ENCODE measurements around the gene KLHDC10. TPM values are rescaled to one million over a fixed set of nuclear protein-coding genes. Genes with fewer than 3 reads are reported as not detected.
"Not testable (repeated sequence)": the region's sequence is repeated elsewhere in the genome, so short reads cannot be mapped to it uniquely, and the experiment has no call there.

KLHDC10 gene
- total and polyA plus RNA-seq, 2 donors (not counting 3 experiments of a cell fraction or from before 2014, with no cell fraction given), result 14.9 to 31.3 TPM

- Histone ChIP-seq H3K9me1 (replicated peaks; ENCODE audit: control insufficient read depth, extremely low read depth, insufficient read depth, low read length) (no peaks in the 10 kb centered on the region), H3K79me2 (ENCODE audit: control insufficient read depth, insufficient read depth, low read length) (no peaks in the 10 kb centered on the region), H3K4me2 (ENCODE audit: insufficient read depth, low read length) (no peak overlapping the region), H2AFZ (ENCODE audit: low read depth, low read length) (no peak overlapping the region), H3K27me3 (ENCODE audit: control insufficient read depth in 2 of 2, insufficient read depth in 2 of 2, low read length in 2 of 2) (no peaks in the 10 kb centered on the region), H4K20me1 (replicated peaks; ENCODE audit: control insufficient read depth, extremely low read depth, insufficient read depth, low read length) (no peaks in the 10 kb centered on the region), H3K36me3 (ENCODE audit: control insufficient read depth in 2 of 2, extremely low read depth in 1 of 2, insufficient read depth in 2 of 2, low read length in 2 of 2) (no peaks in the 10 kb centered on the region), H3K27ac (ENCODE audit: insufficient read depth, low read depth, low read length) (no peak overlapping the region), H3K4me1 (ENCODE audit: control insufficient read depth, extremely low read depth, insufficient read depth, low read length) (no peaks in the 10 kb centered on the region), H3K4me3 (replicated peaks in 1 of 3; ENCODE audit: insufficient read depth in 1 of 3, low read depth in 1 of 3, low read length in 3 of 3) (no peak overlapping the region), H3K9me3 (replicated peaks; ENCODE audit: control insufficient read depth, insufficient read depth, low read length) (no peaks in the 10 kb centered on the region), H3K9ac (replicated peaks; ENCODE audit: extremely low read depth, insufficient read depth, low read length) (no peak overlapping the region)
- intact Hi-C loops (cut with micrococcal nuclease) (no loop called here), dilution Hi-C loops (cut with MboI; ENCODE audit: extremely low pct_ligation_motif_present, low sequenced_read_pairs) (no loop called here)
- ChIA-PET CTCF (interaction anchor here (1.2 to 1.3 kb wide), 2 partner anchors 17 to 41 kb away, joined by 3 read pairs; no protein-coding TSS in a partner anchor), POLR2A (no interaction called here)
- DNase-seq (ENCODE audit: low read depth, low spot score) (no peak), FAIRE-seq (no peak)
- TF ChIP-seq POLR2AphosphoS5 (IDR thresholded peaks at IDR 0.05; ENCODE audit: insufficient read depth, low read depth, low read length), result no peak
- no peak for TF ChIP-seq MYC (IDR thresholded peaks at IDR 0.05; ENCODE audit: low read depth, low read length)
- no peak for TF ChIP-seq JUN (IDR thresholded peaks at IDR 0.05; ENCODE audit: borderline replicate concordance, insufficient read depth, insufficient read length, low read depth)
- no peak for TF ChIP-seq EZH2 (IDR thresholded peaks at IDR 0.05; ENCODE audit: borderline replicate concordance, low read depth, low read length, severe bottlenecking)
- BruUV-seq (replicated peaks), result no TSS peak
These were observed 42.5 kb downstream of the KLHDC10 start for GRCh38 chr7:130112662-130113425.

GRCh38 chr7:130113426-130113805 lies 43.1 kb downstream of the KLHDC10 start:
- H3K9me3 ChIP-seq (replicated peaks; ENCODE audit: control insufficient read depth, insufficient read depth, low read length); H3K4me3 ChIP-seq (replicated peaks in 1 of 3; ENCODE audit: insufficient read depth in 1 of 3, low read depth in 1 of 3, low read length in 3 of 3); H3K27ac ChIP-seq (ENCODE audit: insufficient read depth, low read depth, low read length); H3K79me2 ChIP-seq (ENCODE audit: control insufficient read depth, insufficient read depth, low read length); H3K9ac ChIP-seq (replicated peaks; ENCODE audit: extremely low read depth, insufficient read depth, low read length); H4K20me1 ChIP-seq (replicated peaks; ENCODE audit: control insufficient read depth, extremely low read depth, insufficient read depth, low read length); H3K4me2 ChIP-seq (ENCODE audit: insufficient read depth, low read length); FAIRE-seq; DNase-seq (ENCODE audit: low read depth, low spot score); H3K36me3 ChIP-seq (ENCODE audit: control insufficient read depth in 2 of 2, extremely low read depth in 1 of 2, insufficient read depth in 2 of 2, low read length in 2 of 2); BruUV-seq (replicated peaks); H2AFZ ChIP-seq (ENCODE audit: low read depth, low read length); H3K4me1 ChIP-seq (ENCODE audit: control insufficient read depth, extremely low read depth, insufficient read depth, low read length); dilution Hi-C loops (cut with MboI; ENCODE audit: extremely low pct_ligation_motif_present, low sequenced_read_pairs); CTCF ChIA-PET; H3K27me3 ChIP-seq (ENCODE audit: control insufficient read depth in 2 of 2, insufficient read depth in 2 of 2, low read length in 2 of 2); intact Hi-C loops (cut with micrococcal nuclease); H3K9me1 ChIP-seq (replicated peaks; ENCODE audit: control insufficient read depth, extremely low read depth, insufficient read depth, low read length): not testable (repeated sequence)
- POLR2A ChIA-PET, result interaction anchor here (0.6 kb wide), 1 partner anchor 644 kb away, joined by 9 read pairs; no protein-coding TSS in a partner anchor

Measured in endothelial cell of umbilical vein (primary cell).